ENCODE data around the gene PLAAT5.
"Not testable (repeated sequence)": the region's sequence is repeated elsewhere in the genome, so short reads cannot be mapped to it uniquely, and the experiment has no call there.

PLAAT5 gene

GRCh38 chr11:63490551-63491239, at the start of gene PLAAT5:
Gene PLAAT5 (minus strand): TSS chr11:63491167. CDS start chr11:63491034, 133 bp downstream.
- DNase-seq = no peak

- DNase-seq = no peak
Measured at GRCh38 chr11:63537293-63538101, 46.5 kb upstream of the PLAAT5 start.

GRCh38 chr11:63536669-63537292, 45.8 kb upstream of the PLAAT5 start, which contains the start of gene PLAAT4:
Gene PLAAT4 (plus strand): TSS chr11:63536808. CDS start chr11:63536869, 61 bp downstream.
- peak; percentile 23 for DNase-seq

- no peak for DNase-seq
Measured at GRCh38 chr11:63535734-63536133, 44.8 kb upstream of the PLAAT5 start.

- no peak for DNase-seq
Measured at GRCh38 chr11:63534895-63535461, 44.0 kb upstream of the PLAAT5 start.

- DNase-seq = no peak
Measured at GRCh38 chr11:63534076-63534475, 43.1 kb upstream of the PLAAT5 start.

- no peak for DNase-seq
Measured at GRCh38 chr11:63532799-63533475, 42.0 kb upstream of the PLAAT5 start.

- no peak for DNase-seq
Measured at GRCh38 chr11:63532117-63532516, 41.1 kb upstream of the PLAAT5 start.

GRCh38 chr11:63531074-63531792, 40.3 kb upstream of the PLAAT5 start:
- not testable (repeated sequence) for DNase-seq

- no peak for DNase-seq
Measured at GRCh38 chr11:63530021-63530420, 39.1 kb upstream of the PLAAT5 start.

- DNase-seq = not testable (repeated sequence)
Measured at GRCh38 chr11:63529373-63529772, 38.4 kb upstream of the PLAAT5 start.

- DNase-seq = not testable (repeated sequence)
Measured at GRCh38 chr11:63528729-63529278, 37.8 kb upstream of the PLAAT5 start.

GRCh38 chr11:63528156-63528555, 37.2 kb upstream of the PLAAT5 start:
- DNase-seq = not testable (repeated sequence)

GRCh38 chr11:63527667-63528066, 36.7 kb upstream of the PLAAT5 start:
- no peak for DNase-seq

GRCh38 chr11:63523151-63523550, 32.2 kb upstream of the PLAAT5 start:
- no peak for DNase-seq

- DNase-seq = no peak
Measured at GRCh38 chr11:63521896-63522295, 30.9 kb upstream of the PLAAT5 start.

GRCh38 chr11:63520606-63521170, 29.7 kb upstream of the PLAAT5 start:
- no peak for DNase-seq

- DNase-seq = no peak
Measured at GRCh38 chr11:63518548-63518947, 27.6 kb upstream of the PLAAT5 start.

GRCh38 chr11:63517156-63517555, 26.2 kb upstream of the PLAAT5 start:
- no peak for DNase-seq

GRCh38 chr11:63516109-63516508, 25.1 kb upstream of the PLAAT5 start:
- no peak for DNase-seq

GRCh38 chr11:63512816-63513215, 21.8 kb upstream of the PLAAT5 start:
- no peak for DNase-seq
